ENCODE measurements around the gene KRT25. TPM values are rescaled to one million over a fixed set of nuclear protein-coding genes. Genes with fewer than 3 reads are reported as not detected.

Gene KRT25
- total RNA-seq, 1 experiment from 2014 or later: not detected

- no peak for TF ChIP-seq ATF3 (IDR thresholded peaks at IDR 0.05)
- no peak for TF ChIP-seq ELF1 (IDR thresholded peaks at IDR 0.05; ENCODE audit: borderline replicate concordance, low read depth)
- TF ChIP-seq SIN3A (IDR thresholded peaks at IDR 0.05; ENCODE audit: low read depth): no peak
- no peak for TF ChIP-seq SRF (IDR thresholded peaks at IDR 0.05; ENCODE audit: low read depth)
- no peak for TF ChIP-seq CEBPB (IDR thresholded peaks at IDR 0.05; ENCODE audit: low read depth)
- TF ChIP-seq EGR1 (IDR thresholded peaks at IDR 0.05; ENCODE audit: low read depth): no peak
- no peak for TF ChIP-seq CBX3 (IDR thresholded peaks at IDR 0.05; ENCODE audit: low read depth)
- TF ChIP-seq POLR2A (IDR thresholded peaks at IDR 0.05; ENCODE audit: borderline replicate concordance, extremely low read depth, insufficient read depth, insufficient read length): no peak
- TF ChIP-seq ZFX (IDR thresholded peaks at IDR 0.05): no peak
Observed at GRCh38 chr17:40699371-40699770, 55.8 kb downstream of the KRT25 start (continued).

Other genes with a start within 250 kb of the KRT25 start
- gene CCR7, start 189.9 kb downstream of the KRT25 start, total RNA-seq (2021; ENCODE audit: unreplicated experiment): 0.69 TPM
- 136 TPM for gene SMARCE1, start 107.5 kb downstream of the KRT25 start, total RNA-seq (2021; ENCODE audit: unreplicated experiment)
- 5.0 TPM for gene KRT222, start 90.2 kb downstream of the KRT25 start, total RNA-seq (2021; ENCODE audit: unreplicated experiment)
- gene KRT24, start 51.6 kb downstream of the KRT25 start, total RNA-seq (2021; ENCODE audit: unreplicated experiment): not detected
- not detected for gene KRT26, start 16.9 kb upstream of the KRT25 start, total RNA-seq (2021; ENCODE audit: unreplicated experiment)
- not detected for gene KRT27, start 27.2 kb upstream of the KRT25 start, total RNA-seq (2021; ENCODE audit: unreplicated experiment)
- not detected for gene KRT28, start 44.6 kb upstream of the KRT25 start, total RNA-seq (2021; ENCODE audit: unreplicated experiment)
- 62.3 TPM for gene KRT10, start 67.3 kb upstream of the KRT25 start, total RNA-seq (2021; ENCODE audit: unreplicated experiment)
- not detected for gene KRT12, start 111.9 kb upstream of the KRT25 start, total RNA-seq (2021; ENCODE audit: unreplicated experiment)
- gene KRT20, start 129.9 kb upstream of the KRT25 start, total RNA-seq (2021; ENCODE audit: unreplicated experiment): 1.5 TPM
- 19.0 TPM for gene KRT23, start 182.3 kb upstream of the KRT25 start, total RNA-seq (2021; ENCODE audit: unreplicated experiment)
- not detected for gene KRT39, start 211.6 kb upstream of the KRT25 start, total RNA-seq (2021; ENCODE audit: unreplicated experiment)
- not detected for gene KRT40, start 229.0 kb upstream of the KRT25 start, total RNA-seq (2021; ENCODE audit: unreplicated experiment)
- gene KRTAP3-3, start 238.8 kb upstream of the KRT25 start, total RNA-seq (2021; ENCODE audit: unreplicated experiment): not detected
- gene KRTAP3-2, start 244.6 kb upstream of the KRT25 start, total RNA-seq (2021; ENCODE audit: unreplicated experiment): not detected

Data from HCT116 (cell line).